Upper lobe of left lung (tissue), 6 donors: ENCODE results near the gene PRKG1. TPM values are rescaled to one million over a fixed set of nuclear protein-coding genes. Genes with fewer than 3 reads are reported as not detected.

Experiments
- ATAC-seq, 2 donors: fragments of 200-7000 bp; cut with Tn5 transposase; one replicate each; pipeline ENCODE4 v1.9.1; 2022; ENCODE audit warnings: mild to moderate bottlenecking in 2 of 2, moderate library complexity in 2 of 2; ENCODE audit not compliant: low FRiP score in 2 of 2
- DNase-seq, 2 donors: peaks; one replicate each; pipeline ENCODE4 v3.0.0-alpha.2; 2019 to 2020
- H3K27ac ChIP-seq, 4 donors: fragments of 200-600 bp; sonication (generic); one replicate each; pipeline ENCODE4 v1.5.1; 2016 to 2019
- H3K27me3 ChIP-seq, 4 donors: fragments of 200-600 bp; sonication (generic); one replicate each; pipeline ENCODE4 v1.5.1; 2017 to 2019
- H3K36me3 ChIP-seq, 4 donors: fragments of 200-600 bp; sonication (generic); one replicate each; pipeline ENCODE4 v1.5.1; 2016 to 2019
- H3K4me1 ChIP-seq, 4 donors: fragments of 200-600 bp; sonication (generic); one replicate each; pipeline ENCODE4 v1.5.1; 2018 to 2019
- H3K4me3 ChIP-seq, 4 donors: fragments of 200-600 bp; sonication (generic); one replicate each; pipeline ENCODE4 v1.5.1; 2017 to 2019; ENCODE audit warnings: mild to moderate bottlenecking in 2 of 4, moderate library complexity in 1 of 4
- H3K9me3 ChIP-seq, 4 donors: fragments of 200-600 bp; sonication (generic); one replicate each; pipeline ENCODE4 v1.5.1; 2018 to 2019
- CTCF ChIP-seq, 6 experiments: fragments of 450-650 bp in 4 of 6; fragments of 200-600 bp in 2 of 6; sonication (generic) in 2 of 6; IDR thresholded peaks; one replicate each; pipeline ENCODE4 v1.5.1; 2016 to 2019; ENCODE audit warnings: antibody characterized with exemption in 6 of 6
- EP300 ChIP-seq, 4 donors: sonication (generic); formaldehyde crosslinking; IDR thresholded peaks; one replicate each; pipeline ENCODE4 v1.5.1; 2017; ENCODE audit warnings: antibody characterized with exemption in 4 of 4, control low read depth in 2 of 4
- POLR2A ChIP-seq, 4 donors: fragments of 450-650 bp; IDR thresholded peaks; one replicate each; pipeline ENCODE4 v1.5.1; 2016 to 2017; ENCODE audit warnings: antibody characterized with exemption in 4 of 4, mild to moderate bottlenecking in 2 of 4
- POLR2AphosphoS5 ChIP-seq, 2 donors: sonication (generic); formaldehyde crosslinking; IDR thresholded peaks; one replicate each; pipeline ENCODE4 v1.5.1; 2017; ENCODE audit warnings: antibody characterized with exemption in 2 of 2
- WGBS, 2 donors: methylation state at CpG; one replicate each; pipeline ENCODE4 v1.1.5; 2017 to 2018; 5-methylcytosine and 5-hydroxymethylcytosine counted together
- total RNA-seq, 6 donors: library from RNA; depleted of rRNA in 4 of 6; stranded (reverse); fragments of >200 nt in 4 of 6; gene quantifications; one replicate each; pipeline versions ENCODE4 v1.1.0 to v1.2.1, GENCODE V29; 2016 to 2021
- donor health status: DM: no; HTN: no; CAD: no; lungs with moderate emphysema.
- donor health status: DM: no; HTN: yes; CAD: no; lungs with severe emphysema.

Gene PRKG1
- total RNA-seq, 6 donors from 2014 or later: 12.9 to 43.0 (median 25.0) TPM

GRCh38 chr10:51235865-51236264 is 161.6 kb downstream of the PRKG1 start:
- no peaks in the 10 kb centered on the region for H3K36me3 ChIP-seq
- H3K4me3 ChIP-seq: no peak overlapping the region
- TF ChIP-seq CTCF (IDR thresholded peaks at IDR 0.05): no peak
- no peak for TF ChIP-seq POLR2AphosphoS5 (IDR thresholded peaks at IDR 0.05)
- TF ChIP-seq POLR2A (IDR thresholded peaks at IDR 0.05): no peak
- no peak for TF ChIP-seq EP300 (IDR thresholded peaks at IDR 0.05)
- H3K27me3 ChIP-seq: no peaks in the 10 kb centered on the region
- H3K27ac ChIP-seq: no peak overlapping the region
- WGBS, 2 donors: 71 to 88% methylated on average over 1 of the region's 1 CpG
- H3K9me3 ChIP-seq: no peaks in the 10 kb centered on the region
- no peak for ATAC-seq
- no peak for DNase-seq
- H3K4me1 ChIP-seq: peaks cover 0 to 3% (median 0%) of the 10 kb centered on the region in 4 donors

- no peaks in the 10 kb centered on the region for H3K4me1 ChIP-seq
- H3K27ac ChIP-seq: no peak overlapping the region
- TF ChIP-seq POLR2A (IDR thresholded peaks at IDR 0.05): no peak
- H3K36me3 ChIP-seq: no peaks in the 10 kb centered on the region
- ATAC-seq (no peak), DNase-seq (no peak)
- no peaks in the 10 kb centered on the region for H3K9me3 ChIP-seq
- no peaks in the 10 kb centered on the region for H3K27me3 ChIP-seq
- H3K4me3 ChIP-seq: no peak overlapping the region
- WGBS, 2 donors: 78 to 86% methylated on average over 4 of the region's 4 CpGs
Measured at GRCh38 chr10:51239006-51239405, 164.7 kb downstream of the PRKG1 start.

GRCh38 chr10:51241461-51241860 is 167.2 kb downstream of the PRKG1 start:
- 90 to 92% methylated on average over 1 of the region's 1 CpG for WGBS, 2 donors
- DNase-seq (no peak), ATAC-seq (no peak)
- Histone ChIP-seq H3K36me3 (no peaks in the 10 kb centered on the region), H3K27me3 (no peaks in the 10 kb centered on the region), H3K9me3 (no peaks in the 10 kb centered on the region), H3K4me3 (no peak overlapping the region), H3K4me1 (no peaks in the 10 kb centered on the region), H3K27ac (no peak overlapping the region)
- TF ChIP-seq POLR2A (IDR thresholded peaks at IDR 0.05) (no peak), POLR2AphosphoS5 (IDR thresholded peaks at IDR 0.05) (no peak), CTCF (IDR thresholded peaks at IDR 0.05) (no peak), EP300 (IDR thresholded peaks at IDR 0.05) (no peak)

GRCh38 chr10:51242393-51242792 is 168.1 kb downstream of the PRKG1 start:
- Histone ChIP-seq H3K4me1 (no peaks in the 10 kb centered on the region), H3K4me3 (no peak overlapping the region), H3K27ac (no peak overlapping the region), H3K9me3 (no peaks in the 10 kb centered on the region), H3K36me3 (no peaks in the 10 kb centered on the region), H3K27me3 (no peaks in the 10 kb centered on the region)
- DNase-seq (no peak), ATAC-seq (no peak)
- 76 to 79% methylated on average over 2 of the region's 2 CpGs for WGBS, 2 donors
- TF ChIP-seq POLR2A (IDR thresholded peaks at IDR 0.05) (no peak), EP300 (IDR thresholded peaks at IDR 0.05) (no peak), POLR2AphosphoS5 (IDR thresholded peaks at IDR 0.05) (no peak), CTCF (IDR thresholded peaks at IDR 0.05) (no peak)

- 62 to 72% methylated on average over 1 of the region's 1 CpG for WGBS, 2 donors
- TF ChIP-seq POLR2A (IDR thresholded peaks at IDR 0.05): no peak
- TF ChIP-seq EP300 (IDR thresholded peaks at IDR 0.05): no peak
- TF ChIP-seq POLR2AphosphoS5 (IDR thresholded peaks at IDR 0.05): no peak
- TF ChIP-seq CTCF (IDR thresholded peaks at IDR 0.05): no peak
- DNase-seq (no peak), ATAC-seq (no peak)
- no peak overlapping the region for H3K27ac ChIP-seq
- H3K4me1 ChIP-seq: no peaks in the 10 kb centered on the region
- no peak overlapping the region for H3K4me3 ChIP-seq
- no peaks in the 10 kb centered on the region for H3K27me3 ChIP-seq
- H3K36me3 ChIP-seq: no peaks in the 10 kb centered on the region
- H3K9me3 ChIP-seq: no peaks in the 10 kb centered on the region
Measured at GRCh38 chr10:51244309-51244708, 170.0 kb downstream of the PRKG1 start.
